ENCODE data around the gene BNC2.

Gene BNC2

DNA sequence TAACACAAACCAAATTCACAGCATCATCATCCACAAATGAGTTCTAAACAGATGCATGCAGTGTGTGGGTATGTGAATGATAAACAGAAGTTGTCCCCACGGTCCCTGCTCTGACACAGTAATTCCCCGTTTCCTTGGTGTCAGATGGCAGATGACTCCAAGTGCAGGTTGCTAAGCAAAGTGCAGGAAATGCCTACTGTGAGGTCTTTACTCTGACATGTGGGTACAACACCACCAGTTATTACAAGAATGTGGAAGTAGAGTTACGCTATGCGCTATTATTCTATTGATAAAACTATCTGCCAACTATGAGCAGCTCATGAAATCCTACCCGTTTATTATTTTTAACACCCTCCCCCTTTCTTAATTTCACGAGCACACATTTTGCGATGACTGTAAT, 448.9 kb downstream of the BNC2 start:
- intact Hi-C loops (cut with DNase I): no loop called here

DNA sequence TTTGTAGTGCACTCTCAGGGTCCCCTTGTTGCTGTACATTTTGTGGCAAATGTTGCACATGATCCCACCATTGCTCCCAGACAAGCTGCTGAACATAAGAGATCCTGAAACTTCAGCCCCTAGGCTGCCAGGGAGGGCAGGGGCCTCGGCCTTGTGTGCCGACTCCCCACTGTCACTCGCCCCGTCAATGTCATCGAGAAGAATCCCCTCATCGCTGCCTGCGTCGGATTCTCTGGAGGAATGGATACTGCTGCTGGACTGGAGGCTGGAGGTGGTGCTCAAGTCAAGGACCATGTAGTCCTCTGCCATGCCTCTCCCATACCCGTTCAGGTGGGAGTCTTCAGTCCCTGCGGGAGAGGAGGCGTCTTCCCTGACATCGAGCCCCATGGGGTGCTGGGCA, 451.3 kb downstream of the BNC2 start:
- no peak for DNase-seq
- intact Hi-C loops (cut with DNase I): no loop called here

More for the DNA sequence above, 448.9 kb downstream of the BNC2 start:
- DNase-seq: no peak

DNA sequence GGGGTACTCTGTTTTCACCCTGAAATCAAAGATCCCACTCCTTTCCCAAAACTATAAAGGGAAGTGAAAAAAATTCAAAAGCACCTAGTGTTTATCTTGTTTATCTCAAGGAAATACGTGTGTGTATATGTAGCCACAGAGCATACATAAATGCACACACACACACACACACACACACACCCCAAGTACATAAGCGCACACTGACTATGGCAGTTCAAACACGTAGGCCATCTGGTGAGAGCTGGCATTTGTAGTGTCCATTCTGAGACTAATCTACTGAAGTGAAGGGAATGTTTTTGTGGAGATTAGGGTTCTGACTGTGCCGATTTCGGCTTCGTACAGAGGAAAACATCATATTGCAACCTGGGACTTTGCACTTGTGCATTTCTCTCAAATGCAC, 451.7 kb downstream of the BNC2 start:
- intact Hi-C loops (cut with DNase I): no loop called here
- DNase-seq: no peak

DNA sequence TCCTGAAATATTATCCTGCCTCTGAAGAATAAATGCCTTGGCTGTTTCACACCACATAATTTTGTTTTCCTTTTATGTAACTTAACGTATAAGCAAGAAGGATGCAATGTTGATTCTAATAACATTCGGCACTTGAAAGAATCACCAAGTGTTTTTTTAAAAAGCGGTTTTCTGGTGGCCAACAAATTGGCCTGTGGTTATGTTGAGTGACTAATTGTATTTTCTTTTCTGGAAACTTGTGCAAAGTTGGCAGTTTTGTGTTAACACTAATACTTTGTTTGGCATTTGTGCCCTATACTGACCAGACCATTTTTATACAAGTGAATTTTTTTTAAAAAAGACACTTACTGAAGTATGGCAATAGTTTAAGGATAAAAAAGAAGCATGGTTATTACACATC, 452.7 kb downstream of the BNC2 start:
- DNase-seq: no peak
- intact Hi-C loops (cut with DNase I): no loop called here

DNA sequence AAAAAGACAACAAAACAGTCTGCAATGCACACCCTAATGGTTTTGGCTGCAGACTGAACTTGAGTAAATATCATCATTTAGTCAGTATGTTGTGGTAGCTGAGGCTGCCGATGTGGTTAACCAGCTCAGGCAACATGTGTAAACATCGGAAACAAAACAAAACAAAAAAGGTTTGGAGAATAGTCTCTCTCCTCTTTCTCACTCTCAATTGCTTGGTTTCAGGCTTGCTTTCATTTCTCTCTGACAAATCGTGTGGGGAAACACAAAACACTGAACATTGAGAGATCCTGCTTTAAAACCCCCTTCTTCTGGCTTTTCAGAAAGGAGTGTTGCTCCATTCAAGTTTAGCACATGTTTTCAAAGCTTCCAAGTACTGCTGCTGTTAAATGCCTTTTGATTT, 453.3 kb downstream of the BNC2 start:
- DNase-seq: no peak
- intact Hi-C loops (cut with DNase I): no loop called here

DNA sequence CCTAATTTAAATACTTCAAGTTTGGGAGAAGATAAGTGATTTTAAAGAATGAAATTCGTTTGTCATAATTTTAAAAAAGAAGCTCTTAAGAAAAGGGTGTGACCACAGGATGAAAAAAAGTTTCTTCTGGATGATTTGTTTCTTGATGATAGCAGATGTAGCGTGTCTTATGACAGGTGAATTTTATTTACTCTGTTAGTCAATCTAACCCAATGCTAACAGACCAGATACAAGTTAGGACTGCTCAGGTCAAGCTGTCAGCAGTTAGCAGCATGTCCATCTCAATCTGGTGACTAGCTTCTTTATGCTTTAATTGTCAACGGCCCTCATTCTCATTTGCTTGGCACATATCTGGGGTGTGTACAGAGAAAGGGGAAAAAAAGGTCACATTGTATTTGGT, 456.0 kb downstream of the BNC2 start:
- intact Hi-C loops (cut with DNase I): no loop called here
- no peak for DNase-seq

DNA sequence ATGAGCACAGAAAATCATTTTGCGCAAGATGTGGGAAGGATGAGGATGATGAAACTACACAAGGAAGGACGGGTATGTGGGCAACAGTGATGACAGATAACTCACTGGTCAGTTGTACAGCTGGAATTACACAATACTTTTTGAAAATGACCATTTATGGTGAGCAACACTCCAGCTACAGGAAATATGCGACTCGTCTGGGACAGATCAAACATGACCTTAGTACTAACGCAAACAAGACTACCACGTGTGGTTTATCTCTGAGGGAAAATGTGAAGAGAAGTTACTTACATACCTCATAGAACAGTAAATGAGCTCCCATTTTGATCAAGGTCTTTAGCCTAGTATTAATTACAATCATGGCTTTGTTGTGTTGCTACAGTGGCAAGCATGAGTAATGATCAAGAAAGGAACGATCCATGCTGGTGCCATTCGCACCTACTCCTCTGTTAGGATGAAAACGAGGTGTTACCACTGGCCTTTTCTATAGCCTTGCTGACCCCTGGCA, 456.9 kb downstream of the BNC2 start:
- intact Hi-C loops (cut with DNase I): no loop called here
- DNase-seq: no peak

DNA sequence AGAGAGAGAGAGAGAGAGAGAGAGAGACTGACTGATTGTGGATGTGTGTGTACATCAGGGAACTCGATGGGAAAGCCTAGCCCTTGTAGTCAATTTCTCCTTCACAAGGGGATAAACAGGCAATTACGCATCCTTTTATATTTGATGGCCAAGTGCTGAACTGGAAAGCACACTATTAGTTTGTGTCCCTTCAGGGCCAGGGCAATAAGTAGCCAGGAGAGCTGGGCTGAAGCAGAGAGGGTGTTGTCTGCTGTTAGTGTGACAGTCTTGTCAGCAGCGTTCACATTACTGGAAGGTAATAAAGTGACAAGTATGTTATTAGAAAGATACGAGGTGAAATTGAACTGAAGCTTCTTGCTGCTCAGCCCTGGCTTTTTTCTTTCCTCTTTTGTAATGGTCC, 457.7 kb downstream of the BNC2 start:
- no peak for DNase-seq
- intact Hi-C loops (cut with DNase I): no loop called here

DNA sequence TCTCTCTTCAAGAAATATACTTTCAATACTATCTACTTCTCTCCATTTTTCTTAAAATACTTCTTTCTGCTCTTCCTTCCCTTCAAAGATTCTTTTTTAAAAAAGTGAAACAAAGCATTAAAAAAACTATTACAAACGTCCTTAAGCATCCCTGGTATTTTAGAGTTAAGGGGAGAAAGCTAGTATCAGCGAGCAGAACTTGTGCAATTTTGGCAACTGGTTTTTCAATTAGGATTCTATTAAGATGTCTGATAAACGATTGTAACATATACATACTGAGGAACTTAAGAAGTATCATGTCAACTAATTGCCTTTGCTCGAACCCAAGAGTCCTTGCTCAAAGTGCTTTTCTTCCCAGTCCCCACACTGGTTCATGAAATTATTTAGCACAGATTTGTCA, 459.2 kb downstream of the BNC2 start:
- no peak for DNase-seq
- intact Hi-C loops (cut with DNase I): no loop called here

DNA sequence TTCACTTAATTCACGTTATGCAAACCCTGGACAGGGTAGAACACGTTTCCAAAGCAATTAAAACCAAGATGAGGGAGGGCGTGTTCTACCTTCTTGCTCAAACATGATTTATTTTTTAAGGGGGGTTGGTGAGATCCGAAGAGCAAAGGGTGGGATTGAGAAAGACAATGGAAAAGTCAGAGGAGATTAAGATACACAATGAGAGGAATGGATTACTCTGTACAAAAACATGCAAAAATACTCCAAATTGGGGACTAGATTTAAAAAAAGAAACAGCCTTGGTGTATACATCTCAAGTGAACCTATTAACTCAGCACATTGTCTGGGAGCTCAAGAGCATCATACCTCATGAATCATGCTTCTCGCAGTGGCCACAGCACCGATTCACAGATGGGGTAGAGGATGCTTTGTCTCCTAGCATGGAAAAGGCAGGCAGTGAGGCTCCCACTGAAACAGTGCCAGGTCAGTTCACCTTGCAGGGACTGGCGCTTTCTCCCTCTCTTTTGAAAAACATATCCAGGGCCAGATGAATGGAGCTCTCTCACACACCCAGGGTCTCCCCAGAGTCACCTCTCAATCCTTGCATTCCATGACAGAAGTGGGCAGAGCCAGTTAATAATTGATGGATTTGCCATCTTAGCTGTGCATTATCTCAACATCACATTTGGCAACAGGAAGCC, 459.7 kb downstream of the BNC2 start:
- no peak for DNase-seq
- intact Hi-C loops (cut with DNase I): no loop called here

DNA sequence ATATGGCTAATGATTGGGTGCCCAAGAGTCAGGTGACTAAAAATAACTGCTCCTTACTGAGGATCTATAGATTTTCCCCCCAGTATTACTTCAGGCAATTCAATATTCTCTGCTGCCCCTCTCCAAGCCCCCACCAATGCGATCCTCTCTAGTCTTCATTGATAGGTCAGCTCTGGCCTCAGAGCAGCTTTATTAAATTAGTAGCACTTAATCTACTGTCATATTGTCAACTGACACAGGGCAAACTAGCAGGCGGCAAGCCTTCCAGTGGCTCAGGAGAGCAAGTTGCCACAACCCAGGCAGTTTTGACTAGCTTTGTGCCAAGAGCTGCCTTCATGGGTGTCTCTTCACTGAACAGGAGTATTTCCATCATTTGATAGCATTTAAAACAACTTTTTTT, 462.9 kb downstream of the BNC2 start:
- intact Hi-C loops (cut with DNase I): no loop called here

DNA sequence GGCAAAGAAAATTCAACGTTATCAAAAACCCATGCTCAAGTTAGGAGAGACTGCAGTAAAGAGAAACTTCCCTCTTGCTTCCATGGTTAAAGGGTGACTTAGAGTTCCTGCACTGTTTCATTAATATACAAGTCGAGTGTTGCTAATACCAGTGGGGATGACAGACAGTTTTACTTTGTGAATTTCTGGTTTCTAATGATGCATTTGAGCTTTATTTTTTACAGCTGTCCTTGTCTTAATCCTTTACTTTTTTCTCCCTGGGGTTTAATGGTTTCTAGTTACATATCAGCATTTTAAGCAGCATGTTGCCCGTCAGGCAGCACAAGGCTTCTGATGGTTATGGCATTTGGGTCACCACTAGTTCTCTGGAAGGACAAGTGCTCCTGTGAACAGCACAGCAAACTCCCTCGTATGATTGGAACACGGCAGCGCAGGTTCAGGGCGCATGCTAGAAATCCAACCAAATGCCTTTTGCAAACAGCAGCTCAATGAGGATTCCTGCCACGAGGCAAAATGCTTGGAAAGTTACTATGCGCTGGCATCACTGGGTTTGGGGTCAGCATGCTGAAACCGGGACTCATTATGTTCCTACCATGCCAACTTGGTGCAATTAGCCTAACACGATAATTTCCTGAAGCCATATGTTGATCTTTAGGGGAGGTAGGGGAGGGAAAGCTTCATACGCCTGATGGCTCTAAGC, 463.8 kb downstream of the BNC2 start:
- DNase-seq: no peak
- intact Hi-C loops (cut with DNase I): no loop called here

More for the DNA sequence above, 462.9 kb downstream of the BNC2 start:
- DNase-seq: no peak

DNA sequence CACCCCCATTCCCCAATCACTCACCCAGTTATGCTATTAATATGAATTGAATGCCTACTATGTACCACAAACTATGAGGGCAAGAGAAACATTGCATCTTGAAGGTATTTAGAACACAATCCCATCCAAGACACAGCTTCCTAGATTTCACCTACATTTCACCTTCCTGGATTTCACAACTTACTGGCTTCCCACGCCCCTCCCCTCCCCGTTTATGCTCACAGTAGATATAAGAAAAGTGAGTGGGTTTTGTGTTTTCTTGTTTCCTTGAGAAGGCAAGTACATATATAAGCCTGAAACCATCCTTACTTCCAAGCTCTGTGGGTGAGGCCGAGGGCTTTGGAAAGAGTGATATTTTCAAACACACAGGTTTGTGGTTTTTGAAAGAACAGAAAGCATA, 465.0 kb downstream of the BNC2 start:
- intact Hi-C loops (cut with DNase I): no loop called here
- DNase-seq: no peak

DNA sequence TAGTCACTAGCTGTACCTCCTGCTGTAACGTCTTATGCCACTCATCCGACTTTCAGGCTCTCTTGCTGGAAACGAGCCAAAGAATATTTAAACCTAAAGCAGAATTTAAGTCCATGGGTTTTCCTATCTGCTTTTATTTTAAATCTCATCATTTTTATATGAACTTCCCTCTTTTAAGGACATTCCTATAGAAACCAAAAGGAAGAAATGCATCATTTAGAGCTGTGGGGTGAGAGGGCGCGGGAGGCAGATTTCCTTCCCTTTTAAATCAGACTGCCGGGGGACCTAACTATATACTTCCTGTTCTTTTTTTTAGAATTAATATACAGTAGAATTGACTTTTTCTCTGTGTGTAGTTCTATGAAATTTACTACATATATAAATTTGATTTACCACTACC, 468.8 kb downstream of the BNC2 start:
- intact Hi-C loops (cut with DNase I): no loop called here
- DNase-seq: no peak

DNA sequence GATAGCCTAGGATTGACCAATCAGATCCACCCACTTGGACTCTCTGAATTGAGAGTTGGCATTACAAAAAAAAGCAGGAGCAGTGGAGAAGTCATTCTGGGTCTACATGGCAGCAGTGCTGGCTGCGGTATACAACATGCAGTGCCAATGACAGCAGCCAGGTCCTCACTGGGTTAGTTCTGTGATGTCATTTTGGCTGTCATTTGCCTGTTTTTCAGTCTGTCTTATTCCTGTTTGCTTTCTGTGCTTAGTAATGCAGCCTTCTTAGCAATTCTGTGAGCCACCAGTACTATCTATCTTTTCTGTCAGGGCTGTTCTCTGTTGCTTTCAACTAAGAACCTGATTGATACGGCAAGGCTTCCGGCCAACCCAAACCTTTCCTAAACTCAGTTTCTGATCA, 471.8 kb downstream of the BNC2 start:
- no peak for DNase-seq
- intact Hi-C loops (cut with DNase I): no loop called here

DNA sequence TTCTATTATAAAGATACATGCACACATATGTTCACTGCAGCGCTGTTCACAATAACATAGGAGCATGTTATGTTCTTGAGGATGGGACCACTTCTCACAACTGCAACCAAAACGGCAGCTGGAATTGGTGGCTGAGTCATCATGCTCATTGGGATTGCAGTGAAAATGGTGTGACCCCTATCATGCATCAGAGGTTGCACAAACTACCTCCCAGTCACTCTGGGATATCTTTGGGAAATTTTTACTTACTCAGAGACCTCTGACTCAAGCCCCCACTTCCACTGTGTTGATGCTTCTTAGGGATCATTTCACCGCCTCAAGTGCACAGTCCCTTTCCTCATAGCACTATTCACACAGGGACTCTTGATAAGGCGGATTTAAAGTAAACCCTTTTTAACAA, 474.1 kb downstream of the BNC2 start:
- intact Hi-C loops (cut with DNase I): no loop called here
- no peak for DNase-seq

DNA sequence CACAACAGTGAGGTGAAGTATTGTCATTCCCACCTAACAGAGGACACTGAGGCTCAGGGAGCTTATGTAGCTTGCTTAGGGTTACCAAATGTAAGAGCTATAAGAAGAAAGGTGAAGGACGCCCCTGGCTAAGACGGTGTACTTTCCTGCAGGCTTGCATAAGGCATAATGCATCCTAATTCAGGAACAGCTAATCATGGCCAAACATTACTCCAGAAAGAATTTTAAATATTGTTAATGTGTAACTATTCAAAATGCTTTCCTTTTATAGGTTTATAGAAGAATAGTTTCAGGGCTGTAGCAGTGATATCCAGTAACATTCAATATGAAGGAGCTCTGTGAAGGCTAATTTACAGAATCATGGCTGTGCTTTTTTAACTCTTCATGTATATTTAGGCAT, 479.1 kb downstream of the BNC2 start:
- intact Hi-C loops (cut with DNase I): no loop called here
- peak in 1 of 42 donors; percentile 26 for DNase-seq

DNA sequence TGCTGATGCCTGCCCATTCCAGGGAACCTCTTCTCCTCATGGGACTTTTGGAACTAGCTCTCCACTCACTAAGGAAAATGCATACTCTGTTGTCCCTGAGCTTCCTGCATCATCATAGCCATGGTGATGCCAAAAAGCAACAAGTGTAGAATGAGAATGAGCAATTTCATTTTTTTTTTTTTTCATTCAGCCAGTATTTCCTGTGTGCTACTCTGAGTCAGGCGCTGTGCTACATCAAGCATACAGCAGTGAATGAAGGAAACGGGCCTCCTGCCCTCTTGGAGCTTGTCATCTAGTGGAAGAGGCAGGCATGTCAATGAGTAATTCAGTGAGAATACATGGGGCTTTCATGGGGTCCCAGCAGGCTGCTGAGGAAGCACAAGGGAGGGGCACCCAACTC, 483.1 kb downstream of the BNC2 start:
- intact Hi-C loops (cut with DNase I): no loop called here

DNA sequence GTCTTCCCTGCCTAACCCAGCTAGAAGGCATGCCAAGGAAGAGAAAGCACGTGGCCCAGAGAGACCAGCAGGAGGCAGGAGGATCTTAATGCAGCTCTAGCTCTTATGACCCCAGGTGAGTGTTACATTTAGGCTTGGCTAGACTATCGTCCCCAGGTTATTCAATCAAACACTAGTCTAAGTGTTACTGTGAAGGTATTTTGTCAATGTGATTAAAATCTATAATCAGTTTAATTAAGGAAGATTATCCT, 483.7 kb downstream of the BNC2 start:
- peak in 1 of 42 donors; percentile 3 for DNase-seq
- intact Hi-C loops (cut with DNase I): no loop called here

More for the DNA sequence above, 483.1 kb downstream of the BNC2 start:
- peak in 1 of 42 donors; percentile 22 for DNase-seq

DNA sequence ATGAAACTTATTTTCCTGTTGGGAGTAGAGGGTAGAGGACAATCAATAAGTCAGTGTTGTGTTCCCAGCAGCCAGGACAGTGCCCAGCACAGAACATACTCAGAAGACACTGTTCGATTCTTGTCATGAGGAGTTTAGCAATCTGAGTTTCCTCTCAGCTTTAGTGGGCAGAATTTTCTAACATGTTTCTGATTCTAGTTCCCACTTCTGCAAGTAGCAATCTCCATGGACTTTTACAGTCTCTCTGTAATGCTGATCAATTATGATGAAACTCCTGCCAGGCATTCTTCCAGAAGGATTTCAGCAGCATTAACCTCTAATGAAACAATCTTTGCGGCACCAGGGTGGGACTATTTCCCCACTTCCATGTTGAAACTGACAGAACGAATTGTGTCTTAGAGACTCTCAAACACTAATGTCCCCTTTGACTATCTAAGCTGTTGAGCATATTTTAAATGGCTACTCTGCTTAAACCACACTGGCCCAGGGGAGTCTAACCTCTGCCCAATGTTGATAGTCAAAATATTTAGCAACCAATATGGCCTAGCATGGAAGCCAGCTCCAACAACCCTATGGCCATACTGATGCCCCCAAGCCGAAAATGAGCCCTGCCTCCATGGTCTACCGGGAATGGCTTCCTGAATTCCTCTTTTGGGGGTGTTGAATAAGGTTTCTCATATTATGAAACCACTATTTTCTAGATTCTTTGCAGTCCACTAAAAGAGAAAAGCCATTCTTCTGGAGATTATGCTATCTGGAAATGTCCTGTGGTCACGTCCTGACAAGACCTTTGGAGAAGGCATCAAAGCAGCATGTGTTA, 484.3 kb downstream of the BNC2 start:
- intact Hi-C loops (cut with DNase I): no loop called here
- DNase-seq: peak in 1 of 42 donors; percentile 27
